Thymus (tissue), 11 donors: Measurements from ENCODE around the gene UBTD1. TPM values are rescaled to one million over a fixed set of nuclear protein-coding genes. Genes with fewer than 3 reads are reported as not detected.

Experiments used
- DNase-seq, 9 donors: peaks; one replicate each; pipeline ENCODE4 v3.0.0-alpha.2; 2013; ENCODE audit warnings: low spot score in 9 of 9, low read depth in 6 of 9, missing footprints in 1 of 9
- H3K27ac ChIP-seq, 2 donors: one replicate each; pipeline ENCODE4 v1.5.1; 2013; ENCODE audit warnings: control low read depth in 1 of 2, low read depth in 1 of 2, low read length in 1 of 2, mild to moderate bottlenecking in 1 of 2, moderate library complexity in 1 of 2
- H3K27me3 ChIP-seq, 2 donors: one replicate each; pipeline ENCODE4 v1.5.1; 2013; ENCODE audit warnings: low read length in 1 of 2; ENCODE audit not compliant: control insufficient read depth in 2 of 2, insufficient read depth in 1 of 2
- H3K36me3 ChIP-seq, 2 donors: one replicate each; pipeline ENCODE4 v1.5.1; 2013; ENCODE audit warnings: low read length in 1 of 2, mild to moderate bottlenecking in 1 of 2, moderate library complexity in 1 of 2; ENCODE audit not compliant: control insufficient read depth in 2 of 2, insufficient read depth in 2 of 2
- H3K4me1 ChIP-seq, 2 donors: one replicate each; pipeline ENCODE4 v1.5.1; 2013; ENCODE audit warnings: low read length in 2 of 2; ENCODE audit not compliant: control insufficient read depth in 2 of 2, insufficient read depth in 2 of 2
- H3K4me3 ChIP-seq, 2 donors: one replicate each; pipeline ENCODE4 v1.5.1; 2013; ENCODE audit warnings: low read length in 2 of 2, control low read depth in 1 of 2, mild to moderate bottlenecking in 1 of 2
- H3K9me3 ChIP-seq, 2 donors: one replicate each; pipeline ENCODE4 v1.5.1; 2013; ENCODE audit warnings: low read length in 1 of 2, mild to moderate bottlenecking in 1 of 2; ENCODE audit not compliant: control insufficient read depth in 2 of 2, insufficient read depth in 1 of 2
- WGBS: extraction: QIAGEN DNeasy Blood & Tissue Kit; methylation state at CpG from one replicate; pipeline ENCODE4 v1.1.7; 2013; 5-methylcytosine and 5-hydroxymethylcytosine counted together
- polyA plus RNA-seq: library from polyadenylated mRNA; stranded (reverse); fragments of 200-250 nt; gene quantifications from one replicate; pipeline ENCODE4 v1.2.3, GENCODE V29; 2013
- total RNA-seq: library from RNA; stranded (reverse); fragments of 120-200 nt; gene quantifications from one replicate; pipeline ENCODE4 v1.2.4, GENCODE V29; 2013
- donor health status: healthy.

The UBTD1 gene
- total and polyA plus RNA-seq, 2 donors: 2.5 to 7.8 TPM

DNA sequence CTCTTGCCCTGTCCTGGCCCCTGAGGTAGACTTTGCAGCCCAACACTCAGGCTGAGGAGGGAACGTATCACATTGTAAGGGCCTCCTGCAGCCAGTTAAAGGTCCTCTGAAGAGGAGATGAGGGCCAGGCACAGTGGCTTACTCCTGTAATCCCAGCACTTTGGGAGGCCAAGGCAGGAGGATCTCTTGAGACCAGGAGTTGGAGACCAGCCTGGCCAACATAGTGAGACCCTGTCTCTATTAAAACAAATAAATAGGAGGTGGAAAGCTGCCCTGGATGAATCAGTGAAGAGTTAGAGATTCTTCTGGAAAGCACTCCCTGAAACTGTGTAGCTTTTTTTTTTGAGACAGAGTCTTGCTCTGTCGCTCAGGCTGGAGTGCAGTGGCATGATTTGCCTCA is 88.5 kb downstream of the UBTD1 start:
- 98% methylated on average over 2 of the region's 2 CpGs for WGBS
- Histone ChIP-seq H3K4me1 (peaks cover 0 to 5% of the 10 kb centered on the region in 2 donors), H3K36me3 (no peaks in the 10 kb centered on the region), H3K27ac (no peak overlapping the region), H3K4me3 (no peak overlapping the region), H3K27me3 (no peaks in the 10 kb centered on the region), H3K9me3 (no peaks in the 10 kb centered on the region)
- no peak for DNase-seq

DNA sequence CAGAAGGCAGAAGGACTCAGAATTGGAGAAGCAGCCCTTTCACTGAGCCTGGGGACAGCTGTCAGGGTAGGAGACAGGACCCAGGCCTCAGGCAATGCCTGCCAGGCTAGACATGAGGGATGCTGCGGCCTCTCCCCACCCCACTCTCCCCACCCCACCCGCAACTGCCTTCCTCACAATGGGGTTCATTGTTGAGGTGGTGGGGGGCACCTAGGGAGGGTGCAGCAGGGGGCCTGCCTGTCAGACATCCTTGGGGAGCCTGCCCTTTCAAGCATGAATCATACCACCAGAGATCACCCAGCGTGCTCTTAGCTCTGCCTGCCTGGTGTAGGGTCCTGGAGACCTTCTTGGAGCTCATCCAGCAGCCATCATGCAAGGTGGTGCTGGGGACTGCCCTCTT is 90.8 kb downstream of the UBTD1 start, which contains the start of gene C10orf62:
Gene C10orf62 (plus strand): TSS at position 243 of the 400 bp plus-strand sequence. CDS start 177 bp downstream, outside the sequence.
- peaks cover 0 to 5% of the 10 kb centered on the region in 2 donors for H3K4me1 ChIP-seq
- no peak for DNase-seq
- no peak within 1 kb of the TSS for H3K27ac ChIP-seq
- WGBS: 89% methylated on average over 3 of the region's 3 CpGs
- no peak within 1 kb of the TSS for H3K4me3 ChIP-seq
- no peaks in the 10 kb centered on the region for H3K27me3 ChIP-seq
- no peaks in the 10 kb centered on the region for H3K9me3 ChIP-seq
- no peaks in the 10 kb centered on the region for H3K36me3 ChIP-seq

DNA sequence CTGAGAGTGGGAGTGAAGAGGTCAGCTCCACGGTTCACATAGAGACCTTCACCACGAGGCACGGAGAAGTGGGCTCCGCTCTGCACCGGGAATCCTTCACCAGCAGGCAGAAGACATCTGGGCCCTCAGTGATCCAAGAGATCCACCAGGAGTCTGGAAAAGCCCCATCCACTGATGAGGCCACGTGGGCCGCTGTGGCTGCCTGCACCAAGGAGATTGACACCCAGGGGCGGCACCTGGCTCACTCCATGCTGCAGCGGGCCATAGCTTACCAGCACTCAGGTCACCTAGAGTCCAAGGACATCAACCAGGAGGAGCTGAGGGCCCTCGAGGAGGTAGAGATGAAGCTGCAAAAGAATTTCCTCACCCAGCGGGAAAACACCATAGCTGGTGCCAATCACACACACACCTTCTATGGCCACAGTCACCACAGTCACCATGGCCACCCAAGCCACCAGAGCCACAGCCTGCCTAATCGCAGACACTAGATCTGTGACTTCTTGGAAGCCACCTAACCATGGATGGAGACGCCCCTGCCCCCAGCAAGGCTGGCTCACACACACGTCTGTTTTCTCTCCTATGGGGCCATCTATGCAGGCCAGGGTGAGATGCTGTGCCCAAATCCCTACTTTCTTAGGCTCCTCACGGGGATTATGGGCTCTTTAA is 91.5 kb downstream of the UBTD1 start:
- no peak overlapping the region for H3K4me3 ChIP-seq
- DNase-seq: no peak
- no peaks in the 10 kb centered on the region for H3K36me3 ChIP-seq
- WGBS: 95% methylated on average over 15 of the region's 15 CpGs
- peaks cover 0 to 5% of the 10 kb centered on the region in 2 donors for H3K4me1 ChIP-seq
- no peak overlapping the region for H3K27ac ChIP-seq
- H3K27me3 ChIP-seq: no peaks in the 10 kb centered on the region
- H3K9me3 ChIP-seq: no peaks in the 10 kb centered on the region

DNA sequence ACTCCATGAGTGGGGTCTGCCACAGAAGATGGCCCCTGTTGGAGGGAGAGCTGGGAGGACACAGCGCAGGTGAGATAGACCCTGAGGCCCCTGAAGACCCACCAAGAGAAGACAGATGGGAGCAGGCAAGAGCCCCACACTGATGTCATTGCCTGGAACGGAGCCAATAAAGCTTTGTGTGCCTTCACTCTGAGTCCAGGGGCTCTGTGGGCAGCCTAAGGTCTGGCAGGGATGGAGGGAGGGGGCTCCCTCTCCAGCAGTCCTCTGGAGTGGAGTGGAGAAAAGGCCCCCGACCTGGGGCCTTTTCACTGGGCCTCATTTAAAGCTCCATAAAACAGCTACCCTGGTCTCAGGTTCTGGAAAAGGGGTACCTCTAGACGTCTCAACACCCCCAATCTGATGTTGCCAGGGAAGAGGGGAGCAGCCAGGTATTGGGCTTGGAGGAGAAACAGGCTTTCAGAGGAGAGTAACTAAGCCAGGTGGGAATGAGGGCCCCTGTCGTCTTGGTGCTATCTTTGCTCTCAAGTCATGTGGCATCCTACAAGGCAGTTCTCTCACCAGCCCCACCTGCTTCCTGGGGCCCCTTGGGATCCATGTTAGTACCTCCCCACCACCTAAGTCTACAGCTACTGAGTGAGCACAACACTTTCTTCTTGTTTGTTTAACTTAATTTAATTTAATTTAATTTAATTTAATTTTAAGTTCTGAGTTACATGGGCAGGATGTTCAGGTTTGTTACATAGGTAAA is 92.2 kb downstream of the UBTD1 start:
- Histone ChIP-seq H3K36me3 (no peaks in the 10 kb centered on the region), H3K27me3 (no peaks in the 10 kb centered on the region), H3K4me1 (peaks cover 0 to 5% of the 10 kb centered on the region in 2 donors), H3K9me3 (no peaks in the 10 kb centered on the region), H3K4me3 (no peak overlapping the region), H3K27ac (no peak overlapping the region)
- DNase-seq: peak in 2 of 9 donors; percentile 7 to 23
- 77% methylated on average over 5 of the region's 5 CpGs for WGBS

DNA sequence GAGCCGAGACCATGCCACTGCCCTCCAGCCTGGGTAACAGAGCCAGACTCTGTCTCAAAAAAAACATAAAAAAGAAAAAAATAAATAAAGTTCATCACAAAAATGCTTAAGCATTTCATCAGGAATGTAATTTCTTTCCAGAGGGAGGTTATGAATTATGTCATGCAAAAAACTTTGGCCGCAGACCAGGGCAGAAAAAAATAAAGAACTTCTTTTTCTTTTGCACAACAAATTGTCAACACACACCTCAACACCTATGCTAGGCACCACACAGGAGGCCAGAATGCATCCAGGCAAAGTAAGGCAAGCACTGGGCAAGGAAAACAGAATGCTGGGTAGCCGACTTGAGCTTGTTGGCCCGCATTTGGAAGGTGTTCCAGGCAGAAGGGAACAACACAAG is 94.7 kb downstream of the UBTD1 start:
- 93% methylated on average over 4 of the region's 4 CpGs for WGBS
- Histone ChIP-seq H3K27ac (no peak overlapping the region), H3K36me3 (no peaks in the 10 kb centered on the region), H3K9me3 (no peaks in the 10 kb centered on the region), H3K4me1 (peaks cover 0 to 5% of the 10 kb centered on the region in 2 donors), H3K4me3 (no peak overlapping the region), H3K27me3 (no peaks in the 10 kb centered on the region)
- no peak for DNase-seq

DNA sequence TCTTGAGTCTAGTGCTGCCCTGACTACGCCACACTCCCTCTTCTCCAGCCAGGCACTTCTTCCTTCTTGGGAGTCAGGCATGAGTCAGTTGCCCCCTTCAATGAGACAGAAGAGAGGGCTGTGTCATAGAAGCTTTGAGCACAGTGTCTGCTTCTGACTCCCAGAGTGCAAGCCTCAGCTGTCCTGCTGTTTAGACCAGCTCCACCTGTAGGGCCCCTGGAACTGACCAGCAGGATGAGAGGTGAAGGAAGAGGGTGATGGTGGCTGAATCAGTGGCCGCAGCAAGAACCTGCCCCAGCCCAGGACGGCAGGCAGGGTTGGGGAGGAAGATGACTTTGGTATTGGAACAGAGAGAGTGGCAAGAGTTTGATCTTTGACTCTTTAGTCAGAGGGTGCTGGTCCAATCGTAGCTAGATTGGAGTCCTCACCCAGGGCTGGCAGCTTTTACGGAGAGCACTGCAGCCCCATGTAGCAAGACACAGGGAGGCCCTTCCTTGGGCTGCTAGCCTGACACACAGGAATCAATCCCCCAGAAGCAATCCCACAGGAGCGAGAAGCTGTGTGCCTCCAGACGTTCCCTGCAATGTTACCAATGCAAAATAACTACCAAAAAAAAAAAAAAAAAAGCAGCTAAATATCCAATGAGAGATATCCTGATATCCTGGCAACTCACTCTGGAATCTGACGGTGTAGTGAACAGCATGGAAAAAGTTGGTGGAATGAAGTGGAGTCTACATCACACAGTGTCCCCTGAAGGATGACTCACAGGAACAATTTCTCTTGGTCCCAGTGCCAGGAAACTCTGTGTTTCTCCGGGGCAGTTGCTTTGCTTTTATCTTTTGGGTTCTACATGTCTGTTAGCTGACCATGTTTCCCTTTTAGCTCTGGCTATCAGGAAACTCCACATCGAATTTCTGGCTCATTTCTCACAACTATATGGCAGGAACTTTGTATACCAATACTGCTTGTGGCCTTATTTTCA is 97.7 kb downstream of the UBTD1 start:
- no peak for DNase-seq
- Histone ChIP-seq H3K27ac (no peak overlapping the region), H3K36me3 (no peaks in the 10 kb centered on the region), H3K9me3 (no peaks in the 10 kb centered on the region), H3K4me3 (no peak overlapping the region), H3K4me1 (no peaks in the 10 kb centered on the region), H3K27me3 (no peaks in the 10 kb centered on the region)
- WGBS: 86% methylated on average over 10 of the region's 10 CpGs

DNA sequence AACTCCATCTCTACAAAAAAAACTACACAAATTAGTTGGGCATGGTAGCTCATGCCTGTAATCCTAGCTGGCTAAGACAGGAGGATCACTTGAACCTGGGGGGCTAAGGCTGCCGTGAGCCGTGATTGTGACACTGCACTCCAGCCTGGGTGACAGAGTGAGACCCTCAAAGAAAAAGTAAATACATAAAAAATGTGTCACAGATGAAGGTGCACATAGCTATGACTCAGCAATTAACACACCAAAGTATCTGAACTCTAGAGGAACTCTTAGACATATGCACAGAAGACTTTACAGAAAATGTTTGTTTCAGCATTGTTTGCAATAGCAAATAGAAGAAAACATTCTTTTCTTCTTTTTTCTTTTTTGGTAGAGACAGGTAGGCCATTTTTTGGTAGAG is 99.1 kb downstream of the UBTD1 start:
- 72% methylated on average over 2 of the region's 2 CpGs for WGBS
- H3K27ac ChIP-seq: no peak overlapping the region

DNA sequence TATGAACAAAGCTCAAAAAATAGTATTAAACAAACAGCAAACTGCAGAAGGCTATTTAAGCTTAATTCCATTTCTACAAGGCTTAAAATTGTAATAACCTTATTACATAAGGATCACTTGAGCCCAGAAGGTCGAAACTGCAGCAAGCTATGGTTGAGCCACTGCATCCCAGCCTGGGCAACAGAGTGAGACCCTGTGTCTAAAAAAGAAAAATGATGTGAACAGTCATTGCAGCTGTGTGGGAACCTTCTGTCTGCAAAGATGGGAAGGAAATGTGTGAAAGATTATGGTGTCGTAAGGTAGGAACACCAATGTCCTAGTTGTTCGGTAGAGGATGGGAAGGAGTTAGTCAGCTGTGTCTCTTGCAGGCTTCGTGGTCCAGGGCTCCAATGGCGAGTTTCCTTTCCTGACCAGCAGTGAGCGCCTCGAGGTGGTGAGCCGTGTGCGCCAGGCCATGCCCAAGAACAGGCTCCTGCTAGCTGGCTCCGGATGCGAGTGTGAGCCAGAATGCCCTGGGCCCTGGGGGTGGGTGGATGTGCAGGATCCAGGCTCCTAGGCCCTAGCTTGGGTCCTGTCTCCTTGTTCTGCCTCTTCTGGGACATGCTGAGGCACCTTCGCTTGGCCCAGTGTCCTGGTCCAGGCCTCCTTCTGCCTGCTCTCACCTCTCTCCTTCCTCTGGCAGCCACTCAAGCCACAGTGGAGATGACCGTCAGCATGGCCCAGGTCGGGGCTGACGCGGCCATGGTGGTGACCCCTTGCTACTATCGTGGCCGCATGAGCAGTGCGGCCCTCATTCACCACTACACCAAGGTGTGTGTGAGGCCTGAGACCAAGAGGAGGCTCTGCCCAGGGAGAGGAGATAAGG is 99.9 kb downstream of the UBTD1 start:
- Histone ChIP-seq H3K27ac (no peak overlapping the region), H3K27me3 (no peaks in the 10 kb centered on the region), H3K9me3 (no peaks in the 10 kb centered on the region), H3K36me3 (no peaks in the 10 kb centered on the region), H3K4me3 (no peak overlapping the region), H3K4me1 (no peaks in the 10 kb centered on the region)
- no peak for DNase-seq
- WGBS: 97% methylated on average over 19 of the region's 19 CpGs

More for the DNA sequence above, 99.1 kb downstream of the UBTD1 start:
- H3K4me3 ChIP-seq: no peak overlapping the region
- H3K4me1 ChIP-seq: no peaks in the 10 kb centered on the region
- H3K27me3 ChIP-seq: no peaks in the 10 kb centered on the region
- no peaks in the 10 kb centered on the region for H3K36me3 ChIP-seq
- no peak for DNase-seq
- H3K9me3 ChIP-seq: no peaks in the 10 kb centered on the region
